ENCODE measurements around the gene PIR.

- no peak for TF ChIP-seq CTCF (IDR thresholded peaks at IDR 0.05)
- TF ChIP-seq POLR2A (IDR thresholded peaks at IDR 0.05): no peak
These were observed 664 bp downstream of the PIR start for GRCh38 chrX:15492469-15492868.
